GM23338 (cell line): ENCODE measurements around the gene CREB3L2.

ENCODE experiments used
- CREB1 ChIP-seq: fragments of 250-450 bp; sonication (Bioruptor Pico); IDR thresholded peaks from 2 replicates; pipeline ENCODE4 v1.5.0; 2020; ENCODE audit warnings: low read depth, mild to moderate bottlenecking, moderate library complexity
- CTCF ChIP-seq, 2 experiments: fragments of 200-600 bp in 1 of 2; sonication (generic) in 1 of 2; conservative IDR thresholded peaks; 2 replicates each; pipeline versions ENCODE4 v1.5.1 to v1.6.1; 2016 to 2017; ENCODE audit warnings: antibody characterized with exemption in 2 of 2, low read depth in 2 of 2, mild to moderate bottlenecking in 2 of 2, moderate library complexity in 1 of 2
- EZH2 ChIP-seq: fragments of 200-600 bp; sonication (generic); IDR thresholded peaks from one replicate; pipeline ENCODE4 v1.8.0; 2017; ENCODE audit warnings: antibody characterized with exemption, mild to moderate bottlenecking, low read depth; ENCODE audit not compliant: unreplicated experiment
- EZH2phosphoT487 ChIP-seq: fragments of 200-600 bp; sonication (generic); IDR thresholded peaks from one replicate; pipeline ENCODE4 v1.8.1; 2018; ENCODE audit warnings: antibody characterized with exemption; ENCODE audit not compliant: unreplicated experiment
- JUNB ChIP-seq: IDR thresholded peaks from one replicate; pipeline ENCODE4 v1.6.1; 2016; ENCODE audit warnings: antibody characterized with exemption; ENCODE audit not compliant: unreplicated experiment
- POLR2AphosphoS5 ChIP-seq: IDR thresholded peaks from 2 replicates; pipeline ENCODE4 v1.6.1; 2016; ENCODE audit warnings: antibody characterized with exemption, low read depth
- REST ChIP-seq: IDR thresholded peaks from one replicate; pipeline ENCODE4 v1.6.1; 2018; ENCODE audit warnings: antibody characterized with exemption; ENCODE audit not compliant: unreplicated experiment
- STAT1 ChIP-seq: IDR thresholded peaks from one replicate; pipeline ENCODE4 v1.6.1; 2016; ENCODE audit warnings: antibody characterized with exemption; ENCODE audit not compliant: unreplicated experiment
- ZNF114 ChIP-seq: fragments of 250-450 bp; sonication (Bioruptor Pico); IDR thresholded peaks from 2 replicates; pipeline ENCODE4 v1.5.0; 2020; ENCODE audit warnings: mild to moderate bottlenecking, moderate library complexity
- ZNF331 ChIP-seq: fragments of 250-450 bp; sonication (Bioruptor Pico); IDR thresholded peaks from 2 replicates; pipeline ENCODE4 v1.5.0; 2020; ENCODE audit warnings: low read depth, mild to moderate bottlenecking, moderate library complexity

GRCh38 chr7:137956591-137956990 lies 45.3 kb downstream of the CREB3L2 start:
- no peak for TF ChIP-seq CTCF (conservative IDR thresholded peaks at IDR 0.05; ENCODE audit: low read depth in 2 of 2)
- no peak for TF ChIP-seq POLR2AphosphoS5
- TF ChIP-seq EZH2: no peak
- TF ChIP-seq JUNB: no peak
- TF ChIP-seq REST: no peak
- no peak for TF ChIP-seq ZNF331 (CRISPR knock-in tag)
- no peak for TF ChIP-seq EZH2phosphoT487
- TF ChIP-seq ZNF114 (CRISPR knock-in tag): no peak
- TF ChIP-seq CREB1 (CRISPR knock-in tag): no peak
- TF ChIP-seq STAT1: no peak
